ENCODE results near the gene UBP1.

DNA sequence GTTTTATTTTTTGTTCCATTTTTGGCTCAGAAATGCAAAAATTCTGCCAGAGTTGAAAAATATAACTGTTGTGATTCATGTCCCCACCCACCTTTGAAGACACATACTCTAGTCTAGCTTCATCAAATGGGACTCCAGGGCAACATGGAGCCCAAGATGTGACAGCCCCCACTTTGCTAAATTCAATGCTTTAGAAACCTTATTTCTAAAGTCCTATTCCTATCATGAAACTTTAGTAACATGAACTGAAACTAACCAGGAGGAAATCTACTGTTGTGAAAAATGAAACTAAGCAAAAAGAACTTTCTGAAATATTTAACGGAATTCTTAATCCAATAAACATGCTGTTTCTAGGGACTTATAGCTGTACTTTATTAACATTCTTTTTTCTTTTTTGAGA is 20.3 kb downstream of the UBP1 start:
- TF ChIP-seq, protein P1, sequence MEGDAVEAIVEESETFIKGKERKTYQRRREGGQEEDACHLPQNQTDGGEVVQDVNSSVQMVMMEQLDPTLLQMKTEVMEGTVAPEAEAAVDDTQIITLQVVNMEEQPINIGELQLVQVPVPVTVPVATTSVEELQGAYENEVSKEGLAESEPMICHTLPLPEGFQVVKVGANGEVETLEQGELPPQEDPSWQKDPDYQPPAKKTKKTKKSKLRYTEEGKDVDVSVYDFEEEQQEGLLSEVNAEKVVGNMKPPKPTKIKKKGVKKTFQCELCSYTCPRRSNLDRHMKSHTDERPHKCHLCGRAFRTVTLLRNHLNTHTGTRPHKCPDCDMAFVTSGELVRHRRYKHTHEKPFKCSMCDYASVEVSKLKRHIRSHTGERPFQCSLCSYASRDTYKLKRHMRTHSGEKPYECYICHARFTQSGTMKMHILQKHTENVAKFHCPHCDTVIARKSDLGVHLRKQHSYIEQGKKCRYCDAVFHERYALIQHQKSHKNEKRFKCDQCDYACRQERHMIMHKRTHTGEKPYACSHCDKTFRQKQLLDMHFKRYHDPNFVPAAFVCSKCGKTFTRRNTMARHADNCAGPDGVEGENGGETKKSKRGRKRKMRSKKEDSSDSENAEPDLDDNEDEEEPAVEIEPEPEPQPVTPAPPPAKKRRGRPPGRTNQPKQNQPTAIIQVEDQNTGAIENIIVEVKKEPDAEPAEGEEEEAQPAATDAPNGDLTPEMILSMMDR (IDR thresholded peaks at IDR 0.05), result no peak
- TF ChIP-seq ZFX (IDR thresholded peaks at IDR 0.05; ENCODE audit: borderline replicate concordance), result no peak
